ENCODE results near the gene THAP8. TPM values are rescaled to one million over a fixed set of nuclear protein-coding genes. Genes with fewer than 3 reads are reported as not detected.
A peak's percentile ranks its signal among the peaks of the same experiment; 100 is the strongest.
"Not testable (repeated sequence)": the region's sequence is repeated elsewhere in the genome, so short reads cannot be mapped to it uniquely, and the experiment has no call there.

THAP8 gene
- total and polyA plus RNA-seq, 4 donors, result 1.8 to 4.1 (median 3.3) TPM

DNA sequence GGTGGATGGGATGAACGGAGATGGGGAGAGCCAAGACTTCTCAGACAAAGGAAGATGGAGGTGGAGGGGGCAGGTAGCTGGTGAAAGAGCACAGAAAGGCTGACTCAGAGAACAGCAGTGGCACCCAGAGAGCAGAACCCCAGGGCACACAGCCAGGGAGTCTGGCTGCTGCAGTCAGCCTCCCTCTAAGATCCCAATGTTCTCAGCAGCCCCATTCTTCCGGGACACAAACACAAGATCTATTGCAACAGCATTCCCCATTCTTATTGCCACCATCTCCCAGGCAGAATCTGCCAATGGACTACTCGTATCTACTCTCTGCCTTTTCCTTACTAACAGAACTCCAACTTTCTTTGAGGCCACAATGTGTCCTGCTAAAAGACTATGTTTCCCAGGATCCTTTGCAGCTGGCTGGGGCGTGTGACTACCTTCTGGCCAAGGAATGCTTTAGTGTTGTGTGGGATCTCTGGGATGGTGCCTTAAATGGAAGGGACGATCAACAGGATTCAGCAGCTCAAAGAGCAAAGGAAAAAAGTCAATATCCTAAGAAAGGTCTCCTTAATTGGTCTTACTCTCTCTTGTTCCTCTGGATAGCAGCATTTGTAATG is 7.5 kb downstream of the THAP8 start:
- Histone ChIP-seq H3K9me3 (ENCODE audit: control insufficient read depth, low read length) (no peaks in the 10 kb centered on the region), H3K4me3 (ENCODE audit: low read length in 2 of 2) (no peak overlapping the region), H3K36me3 (ENCODE audit: control insufficient read depth in 1 of 2, insufficient read depth in 2 of 2, low read length in 1 of 2) (no peaks in the 10 kb centered on the region), H3K27ac (ENCODE audit: low read depth in 1 of 2, low read length in 2 of 2) (no peak overlapping the region), H3K27me3 (ENCODE audit: control insufficient read depth in 1 of 2, insufficient read depth in 2 of 2, low read length in 1 of 2) (no peaks in the 10 kb centered on the region), H3K4me1 (ENCODE audit: control insufficient read depth in 1 of 2, insufficient read depth in 2 of 2, low read length in 2 of 2) (no peaks in the 10 kb centered on the region)
- ATAC-seq (ENCODE audit: low FRiP score) (no peak), DNase-seq (no peak)
- 86 to 90% methylated on average over 5 of the region's 5 CpGs for WGBS, 2 donors
- intact Hi-C loops (cut with DNase I), result no loop called here

DNA sequence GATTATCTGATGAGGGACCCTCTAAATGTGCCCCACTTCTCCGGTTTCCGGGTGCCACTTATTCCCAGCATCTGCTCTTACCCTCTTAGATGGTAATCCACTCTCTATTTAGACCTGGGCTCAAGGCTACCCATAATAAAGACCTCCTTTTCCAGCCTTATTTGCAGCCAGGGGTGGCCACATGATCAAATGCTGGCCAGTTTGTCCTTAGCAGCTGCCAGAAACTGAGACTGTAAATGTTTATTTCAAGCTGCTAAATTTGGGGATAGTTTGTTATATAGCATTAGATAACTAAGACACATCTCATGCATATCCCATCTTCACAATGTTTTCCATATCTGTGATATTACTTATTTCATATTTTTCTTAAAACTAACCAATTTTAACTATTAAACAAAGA is 10.1 kb downstream of the THAP8 start:
- no peak overlapping the region for H3K4me3 ChIP-seq (ENCODE audit: low read length in 2 of 2)
- ATAC-seq (ENCODE audit: low FRiP score) (no peak), DNase-seq (no peak)
- no peaks in the 10 kb centered on the region for H3K9me3 ChIP-seq (ENCODE audit: control insufficient read depth, low read length)
- H3K27ac ChIP-seq (ENCODE audit: low read depth in 1 of 2, low read length in 2 of 2), result no peak overlapping the region
- intact Hi-C loops (cut with DNase I), result no loop called here
- H3K36me3 ChIP-seq (ENCODE audit: control insufficient read depth in 1 of 2, insufficient read depth in 2 of 2, low read length in 1 of 2), result peaks cover 0 to 1% of the 10 kb centered on the region in 2 donors
- 91 to 96% methylated on average over 2 of the region's 2 CpGs for WGBS, 2 donors
- H3K4me1 ChIP-seq (ENCODE audit: control insufficient read depth in 1 of 2, insufficient read depth in 2 of 2, low read length in 2 of 2), result no peaks in the 10 kb centered on the region
- no peaks in the 10 kb centered on the region for H3K27me3 ChIP-seq (ENCODE audit: control insufficient read depth in 1 of 2, insufficient read depth in 2 of 2, low read length in 1 of 2)

DNA sequence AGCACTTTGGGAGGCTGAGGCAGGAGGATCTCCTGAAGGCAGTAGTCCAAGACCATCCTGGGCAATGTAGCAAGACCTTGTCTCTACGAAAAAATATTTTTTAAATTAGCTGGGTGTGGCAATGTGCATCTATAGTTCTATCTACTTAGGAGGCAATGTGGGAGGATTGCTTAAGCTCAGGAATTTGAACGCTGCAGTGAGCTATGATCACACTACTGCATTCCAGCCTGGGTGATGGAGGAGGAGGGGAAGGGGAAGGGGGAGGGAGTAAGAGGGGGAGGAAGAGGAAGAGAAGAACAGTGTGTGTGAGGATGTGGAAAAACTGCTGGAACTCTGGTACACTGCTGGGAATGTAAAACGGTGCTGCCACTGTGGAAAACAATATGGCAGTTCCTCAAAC is 12.3 kb downstream of the THAP8 start:
- H3K36me3 ChIP-seq (ENCODE audit: control insufficient read depth in 1 of 2, insufficient read depth in 2 of 2, low read length in 1 of 2), result peaks cover 0 to 1% of the 10 kb centered on the region in 2 donors
- H3K4me1 ChIP-seq (ENCODE audit: control insufficient read depth in 1 of 2, insufficient read depth in 2 of 2, low read length in 2 of 2), result no peaks in the 10 kb centered on the region
- H3K27ac ChIP-seq (ENCODE audit: low read depth in 1 of 2, low read length in 2 of 2), result no peak overlapping the region
- WGBS, 2 donors, result 30 to 34% methylated on average over 3 of the region's 3 CpGs
- intact Hi-C loops (cut with DNase I), result no loop called here
- DNase-seq, result no peak
- no peak overlapping the region for H3K4me3 ChIP-seq (ENCODE audit: low read length in 2 of 2)
- no peaks in the 10 kb centered on the region for H3K27me3 ChIP-seq (ENCODE audit: control insufficient read depth in 1 of 2, insufficient read depth in 2 of 2, low read length in 1 of 2)
- ATAC-seq (ENCODE audit: low FRiP score), result no peak
- no peaks in the 10 kb centered on the region for H3K9me3 ChIP-seq (ENCODE audit: control insufficient read depth, low read length)

GRCh38 chr19:36041092-36041491 is 13.0 kb downstream of the THAP8 start:
- DNase-seq; H3K36me3 ChIP-seq (ENCODE audit: control insufficient read depth in 1 of 2, insufficient read depth in 2 of 2, low read length in 1 of 2); ATAC-seq (ENCODE audit: low FRiP score); H3K4me1 ChIP-seq (ENCODE audit: control insufficient read depth in 1 of 2, insufficient read depth in 2 of 2, low read length in 2 of 2); H3K27ac ChIP-seq (ENCODE audit: low read depth in 1 of 2, low read length in 2 of 2); H3K27me3 ChIP-seq (ENCODE audit: control insufficient read depth in 1 of 2, insufficient read depth in 2 of 2, low read length in 1 of 2); intact Hi-C loops (cut with DNase I); H3K9me3 ChIP-seq (ENCODE audit: control insufficient read depth, low read length); H3K4me3 ChIP-seq (ENCODE audit: low read length in 2 of 2): not testable (repeated sequence)
- 92 to 96% methylated on average over 6 of the region's 6 CpGs for WGBS, 2 donors

GRCh38 chr19:36040495-36040894 is 13.6 kb downstream of the THAP8 start:
- Histone ChIP-seq H3K27ac (ENCODE audit: low read depth in 1 of 2, low read length in 2 of 2) (no peak overlapping the region), H3K4me1 (ENCODE audit: control insufficient read depth in 1 of 2, insufficient read depth in 2 of 2, low read length in 2 of 2) (no peaks in the 10 kb centered on the region), H3K9me3 (ENCODE audit: control insufficient read depth, low read length) (no peaks in the 10 kb centered on the region), H3K4me3 (ENCODE audit: low read length in 2 of 2) (no peak overlapping the region), H3K27me3 (ENCODE audit: control insufficient read depth in 1 of 2, insufficient read depth in 2 of 2, low read length in 1 of 2) (no peaks in the 10 kb centered on the region), H3K36me3 (ENCODE audit: control insufficient read depth in 1 of 2, insufficient read depth in 2 of 2, low read length in 1 of 2) (peaks cover 0 to 1% of the 10 kb centered on the region in 2 donors)
- intact Hi-C loops (cut with DNase I), result no loop called here
- DNase-seq (no peak), ATAC-seq (ENCODE audit: low FRiP score) (no peak)
- 89 to 90% methylated on average over 6 of the region's 6 CpGs for WGBS, 2 donors

- Histone ChIP-seq H3K27me3 (ENCODE audit: control insufficient read depth in 1 of 2, insufficient read depth in 2 of 2, low read length in 1 of 2) (no peaks in the 10 kb centered on the region), H3K27ac (ENCODE audit: low read depth in 1 of 2, low read length in 2 of 2) (peak within 1 kb of the TSS in 1 of 2 donors; percentile 22), H3K9me3 (ENCODE audit: control insufficient read depth, low read length) (no peaks in the 10 kb centered on the region), H3K4me1 (ENCODE audit: control insufficient read depth in 1 of 2, insufficient read depth in 2 of 2, low read length in 2 of 2) (no peaks in the 10 kb centered on the region), H3K4me3 (ENCODE audit: low read length in 2 of 2) (peak within 1 kb of the TSS; percentile 80 to 94), H3K36me3 (ENCODE audit: control insufficient read depth in 1 of 2, insufficient read depth in 2 of 2, low read length in 1 of 2) (no peaks in the 10 kb centered on the region)
- WGBS, 2 donors, result 1% methylated on average over 47 to 51 of the region's 51 CpGs
- DNase-seq, result peak; percentile 83 to 93
- peak; percentile 90 for ATAC-seq (ENCODE audit: low FRiP score)
- intact Hi-C loops (cut with DNase I), result no loop called here
These were observed 21.6 kb downstream of the THAP8 start, which contains the start of gene CLIP3 for GRCh38 chr19:36032251-36033104. Gene CLIP3 (minus strand): TSS chr19:36032873. CDS start chr19:36032357, 516 bp downstream.

DNA sequence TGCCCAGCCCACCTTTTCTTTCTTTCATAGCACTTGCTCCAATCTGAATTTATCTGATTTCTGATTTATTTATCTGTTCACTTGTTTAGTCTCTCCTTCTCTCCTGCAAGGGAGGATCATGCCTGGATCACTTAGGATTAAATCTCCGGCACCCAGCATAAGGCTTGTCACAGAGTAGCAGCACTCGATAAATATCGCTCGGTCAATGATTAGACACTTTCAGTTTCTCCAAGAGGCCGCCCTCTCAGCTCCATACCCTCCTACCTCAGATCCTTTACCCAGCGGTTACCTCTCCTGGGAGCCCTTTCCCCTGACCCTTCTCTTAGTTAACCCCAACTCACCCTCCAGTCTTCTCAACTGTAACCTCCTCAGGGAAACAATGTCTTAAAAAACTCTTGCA is 22.8 kb downstream of the THAP8 start:
- H3K27ac ChIP-seq (ENCODE audit: low read depth in 1 of 2, low read length in 2 of 2), result no peak overlapping the region

GRCh38 chr19:36030264-36031148 is 23.6 kb downstream of the THAP8 start:
- no peak for ATAC-seq (ENCODE audit: low FRiP score)
- no peak overlapping the region for H3K4me3 ChIP-seq (ENCODE audit: low read length in 2 of 2)
- no peaks in the 10 kb centered on the region for H3K4me1 ChIP-seq (ENCODE audit: control insufficient read depth in 1 of 2, insufficient read depth in 2 of 2, low read length in 2 of 2)
- intact Hi-C loops (cut with DNase I), result no loop called here
- peaks cover 0 to 2% of the 10 kb centered on the region in 2 donors for H3K36me3 ChIP-seq (ENCODE audit: control insufficient read depth in 1 of 2, insufficient read depth in 2 of 2, low read length in 1 of 2)
- WGBS, 2 donors, result 84 to 90% methylated on average over 8 of the region's 8 CpGs
- no peaks in the 10 kb centered on the region for H3K27me3 ChIP-seq (ENCODE audit: control insufficient read depth in 1 of 2, insufficient read depth in 2 of 2, low read length in 1 of 2)
- no peak for DNase-seq
- H3K27ac ChIP-seq (ENCODE audit: low read depth in 1 of 2, low read length in 2 of 2), result no peak overlapping the region
- H3K9me3 ChIP-seq (ENCODE audit: control insufficient read depth, low read length), result no peaks in the 10 kb centered on the region

More for the DNA sequence above, 22.8 kb downstream of the THAP8 start:
- Histone ChIP-seq H3K4me3 (ENCODE audit: low read length in 2 of 2) (no peak overlapping the region), H3K36me3 (ENCODE audit: control insufficient read depth in 1 of 2, insufficient read depth in 2 of 2, low read length in 1 of 2) (peaks cover 0 to 2% of the 10 kb centered on the region in 2 donors), H3K27me3 (ENCODE audit: control insufficient read depth in 1 of 2, insufficient read depth in 2 of 2, low read length in 1 of 2) (no peaks in the 10 kb centered on the region), H3K4me1 (ENCODE audit: control insufficient read depth in 1 of 2, insufficient read depth in 2 of 2, low read length in 2 of 2) (no peaks in the 10 kb centered on the region), H3K9me3 (ENCODE audit: control insufficient read depth, low read length) (no peaks in the 10 kb centered on the region)
- intact Hi-C loops (cut with DNase I), result no loop called here
- DNase-seq (no peak), ATAC-seq (ENCODE audit: low FRiP score) (no peak)
- 89 to 92% methylated on average over 6 of the region's 6 CpGs for WGBS, 2 donors

Data from aorta (tissue), 5 donors.